Activated CD8-positive, alpha-beta T cell treated with anti-CD3 and anti-CD28 coated beads, Interleukin-2, amount 10 ng/mL, durations not matched to agents 7 days and 5 days (primary cell): Measurements from ENCODE around the gene FHOD3. TPM values are rescaled to one million over a fixed set of nuclear protein-coding genes. Genes with fewer than 3 reads are reported as not detected.

Experiments used
- ATAC-seq: fragments of 150-1000 bp; cut with Tn5 transposase; one replicate; pipeline ENCODE4 v1.10.0; 2021; ENCODE audit warnings: moderate library complexity
- CTCF ChIA-PET: fragments of 350-600 bp; sonication (Branson Sonifier 250); formaldehyde crosslinking; loops from one replicate; lab custom pipeline; 2021; ENCODE audit warnings: antibody characterized with exemption; lab: Charles Lee
- POLR2A ChIA-PET: fragments of 350-600 bp; sonication (Branson Sonifier 250); formaldehyde crosslinking; loops from one replicate; lab custom pipeline; 2021; ENCODE audit warnings: antibody characterized with exemption; lab: Charles Lee
- DNase-seq: peaks from one replicate; pipeline ENCODE4 v3.0.0-alpha.2; 2020
- H3K27ac Mint-ChIP-seq: one replicate; pipeline ENCODE4 v1.8.0; 2021; ENCODE audit warnings: mild to moderate bottlenecking, mixed read lengths
- H3K27me3 Mint-ChIP-seq: one replicate; pipeline ENCODE4 v1.8.0; 2021; ENCODE audit warnings: low read depth, mixed read lengths
- H3K36me3 Mint-ChIP-seq: one replicate; pipeline ENCODE4 v1.8.0; 2021; ENCODE audit warnings: low read depth, mixed read lengths
- H3K4me1 Mint-ChIP-seq: one replicate; pipeline ENCODE4 v1.8.0; 2021; ENCODE audit warnings: low read depth, mixed read lengths
- H3K4me3 Mint-ChIP-seq: one replicate; pipeline ENCODE4 v1.8.0; 2021; ENCODE audit warnings: mild to moderate bottlenecking, mixed read lengths
- H3K9me3 Mint-ChIP-seq: one replicate; pipeline ENCODE4 v1.8.0; 2022; ENCODE audit warnings: mixed read lengths; ENCODE audit not compliant: insufficient read depth
- total RNA-seq, 2 experiments: library from RNA; stranded (reverse); gene quantifications; one replicate each; pipeline ENCODE4 v1.2.3, GENCODE V29; 2021

FHOD3 gene
- not detected for total RNA-seq

- no peak within 1 kb of the TSS for H3K27ac Mint-ChIP-seq
- ATAC-seq (peak; percentile 63), DNase-seq (no peak)
- no peaks in the 10 kb centered on the region for H3K4me1 Mint-ChIP-seq
- H3K4me3 Mint-ChIP-seq: peak within 1 kb of the TSS; percentile 16
- no peaks in the 10 kb centered on the region for H3K9me3 Mint-ChIP-seq
- ChIA-PET CTCF (no interaction called here), POLR2A (no interaction called here)
- no peaks in the 10 kb centered on the region for H3K36me3 Mint-ChIP-seq
- peaks cover 27% of the 10 kb centered on the region for H3K27me3 Mint-ChIP-seq
Observed at GRCh38 chr18:36297417-36298125, at the start of gene FHOD3. Gene FHOD3, plus strand, starts transcription at chr18:36297713. Its CDS starts 123 bp downstream, at chr18:36297836.

- Mint-ChIP-seq H3K4me3 (no peak overlapping the region), H3K36me3 (no peaks in the 10 kb centered on the region), H3K27ac (no peak overlapping the region), H3K27me3 (peaks cover 15% of the 10 kb centered on the region), H3K4me1 (no peaks in the 10 kb centered on the region), H3K9me3 (no peaks in the 10 kb centered on the region)
- ATAC-seq: no peak
- ChIA-PET POLR2A (no interaction called here), CTCF (no interaction called here)
- DNase-seq: no peak
Observed at GRCh38 chr18:36249392-36249791, 48.1 kb upstream of the FHOD3 start.

- no peak overlapping the region for H3K27ac Mint-ChIP-seq
- H3K27me3 Mint-ChIP-seq: peaks cover 11% of the 10 kb centered on the region
- ChIA-PET POLR2A (no interaction called here), CTCF (no interaction called here)
- no peak for DNase-seq
- no peak overlapping the region for H3K4me3 Mint-ChIP-seq
- ATAC-seq: no peak
- no peaks in the 10 kb centered on the region for H3K9me3 Mint-ChIP-seq
- no peaks in the 10 kb centered on the region for H3K4me1 Mint-ChIP-seq
- no peaks in the 10 kb centered on the region for H3K36me3 Mint-ChIP-seq
Observed at GRCh38 chr18:36250827-36251226, 46.7 kb upstream of the FHOD3 start.

- Mint-ChIP-seq H3K4me1 (no peaks in the 10 kb centered on the region), H3K4me3 (no peak overlapping the region), H3K27me3 (peaks cover 6% of the 10 kb centered on the region), H3K27ac (no peak overlapping the region), H3K36me3 (no peaks in the 10 kb centered on the region), H3K9me3 (no peaks in the 10 kb centered on the region)
- ATAC-seq: no peak
- no peak for DNase-seq
- ChIA-PET POLR2A (interaction anchor here (0.5 kb wide), 1 partner anchor 639 kb away, joined by 3 read pairs; no protein-coding TSS in a partner anchor), CTCF (no interaction called here)
Observed at GRCh38 chr18:36255072-36255698, 42.3 kb upstream of the FHOD3 start.

- POLR2A ChIA-PET: no interaction called here
- ATAC-seq: no peak
Observed at GRCh38 chr18:36256094-36256493, 41.4 kb upstream of the FHOD3 start.

GRCh38 chr18:36262971-36263370 lies 34.5 kb upstream of the FHOD3 start:
- no peak overlapping the region for H3K4me3 Mint-ChIP-seq
- H3K9me3 Mint-ChIP-seq: no peaks in the 10 kb centered on the region
- DNase-seq (no peak), ATAC-seq (no peak)
- peaks cover 2% of the 10 kb centered on the region for H3K4me1 Mint-ChIP-seq
- no peaks in the 10 kb centered on the region for H3K36me3 Mint-ChIP-seq
- ChIA-PET CTCF (no interaction called here), POLR2A (no interaction called here)
- H3K27ac Mint-ChIP-seq: no peak overlapping the region
- H3K27me3 Mint-ChIP-seq: peaks cover 2% of the 10 kb centered on the region

More at GRCh38 chr18:36256094-36256493, 41.4 kb upstream of the FHOD3 start:
- Mint-ChIP-seq H3K27me3 (peaks cover 6% of the 10 kb centered on the region), H3K4me3 (no peak overlapping the region), H3K27ac (no peak overlapping the region), H3K9me3 (no peaks in the 10 kb centered on the region), H3K4me1 (no peaks in the 10 kb centered on the region), H3K36me3 (no peaks in the 10 kb centered on the region)
- CTCF ChIA-PET: no interaction called here
- no peak for DNase-seq

GRCh38 chr18:36264283-36264682 lies 33.2 kb upstream of the FHOD3 start:
- ChIA-PET CTCF (no interaction called here), POLR2A (no interaction called here)
- ATAC-seq (no peak), DNase-seq (no peak)
- peaks cover 4% of the 10 kb centered on the region for H3K4me1 Mint-ChIP-seq
- H3K27me3 Mint-ChIP-seq: peaks cover 2% of the 10 kb centered on the region
- H3K27ac Mint-ChIP-seq: no peak overlapping the region
- no peaks in the 10 kb centered on the region for H3K36me3 Mint-ChIP-seq
- H3K9me3 Mint-ChIP-seq: no peaks in the 10 kb centered on the region
- no peak overlapping the region for H3K4me3 Mint-ChIP-seq

- CTCF ChIA-PET: no interaction called here
- no peak overlapping the region for H3K4me3 Mint-ChIP-seq
- no peaks in the 10 kb centered on the region for H3K36me3 Mint-ChIP-seq
- POLR2A ChIA-PET: no interaction called here
- DNase-seq (no peak), ATAC-seq (no peak)
- no peaks in the 10 kb centered on the region for H3K9me3 Mint-ChIP-seq
- no peak overlapping the region for H3K27ac Mint-ChIP-seq
- peaks cover 4% of the 10 kb centered on the region for H3K4me1 Mint-ChIP-seq
- peaks cover 4% of the 10 kb centered on the region for H3K27me3 Mint-ChIP-seq
Observed at GRCh38 chr18:36265015-36265414, 32.5 kb upstream of the FHOD3 start.

GRCh38 chr18:36269157-36269556 lies 28.4 kb upstream of the FHOD3 start:
- Mint-ChIP-seq H3K9me3 (no peaks in the 10 kb centered on the region), H3K4me1 (peaks cover 4% of the 10 kb centered on the region), H3K27ac (no peak overlapping the region), H3K27me3 (peaks cover 4% of the 10 kb centered on the region), H3K4me3 (no peak overlapping the region), H3K36me3 (no peaks in the 10 kb centered on the region)
- DNase-seq (no peak), ATAC-seq (no peak)
- POLR2A ChIA-PET: no interaction called here
- CTCF ChIA-PET: no interaction called here

GRCh38 chr18:36271153-36271552 lies 26.4 kb upstream of the FHOD3 start:
- H3K4me1 Mint-ChIP-seq: peaks cover 4% of the 10 kb centered on the region
- H3K36me3 Mint-ChIP-seq: no peaks in the 10 kb centered on the region
- H3K9me3 Mint-ChIP-seq: no peaks in the 10 kb centered on the region
- ATAC-seq (no peak), DNase-seq (no peak)
- ChIA-PET POLR2A (no interaction called here), CTCF (no interaction called here)
- no peak overlapping the region for H3K4me3 Mint-ChIP-seq
- no peak overlapping the region for H3K27ac Mint-ChIP-seq
- peaks cover 12% of the 10 kb centered on the region for H3K27me3 Mint-ChIP-seq

- DNase-seq (no peak), ATAC-seq (no peak)
- Mint-ChIP-seq H3K36me3 (no peaks in the 10 kb centered on the region), H3K27me3 (peaks cover 17% of the 10 kb centered on the region), H3K27ac (no peak overlapping the region), H3K4me1 (no peaks in the 10 kb centered on the region), H3K9me3 (no peaks in the 10 kb centered on the region), H3K4me3 (no peak overlapping the region)
- ChIA-PET POLR2A (interaction anchor here (0.6 kb wide), 1 partner anchor 19 kb away, joined by 3 read pairs; no protein-coding TSS in a partner anchor), CTCF (interaction anchor here (1.6 kb wide), 1 partner anchor 11 kb away, joined by 7 read pairs; no protein-coding TSS in a partner anchor)
Observed at GRCh38 chr18:36273347-36273746, 24.2 kb upstream of the FHOD3 start.

GRCh38 chr18:36274083-36274715 lies 23.3 kb upstream of the FHOD3 start:
- Mint-ChIP-seq H3K36me3 (no peaks in the 10 kb centered on the region), H3K27ac (no peak overlapping the region), H3K4me1 (no peaks in the 10 kb centered on the region), H3K4me3 (no peak overlapping the region), H3K27me3 (peaks cover 21% of the 10 kb centered on the region), H3K9me3 (no peaks in the 10 kb centered on the region)
- CTCF ChIA-PET: interaction anchor here (1.6 kb wide), 1 partner anchor 10 kb away, joined by 7 read pairs; no protein-coding TSS in a partner anchor
- DNase-seq: no peak
- POLR2A ChIA-PET: no interaction called here
- no peak for ATAC-seq
